B cell (primary cell): ENCODE measurements around the gene CMTM3. TPM values are rescaled to one million over a fixed set of nuclear protein-coding genes. Genes with fewer than 3 reads are reported as not detected.
"Not testable (repeated sequence)": the region's sequence is repeated elsewhere in the genome, so short reads cannot be mapped to it uniquely, and the experiment has no call there.

Experiments
- ATAC-seq: fragments of 200-7000 bp; cut with Tn5 transposase; one replicate; pipeline ENCODE4 v1.10.0; 2021; ENCODE audit warnings: low read depth, mild to moderate bottlenecking, moderate number of reproducible peaks, moderate library complexity
- CTCF ChIA-PET: fragments of 350-600 bp; sonication (Branson Sonifier 250); formaldehyde crosslinking; loops from one replicate; lab custom pipeline; 2021; ENCODE audit warnings: antibody characterized with exemption, inconsistent platforms; lab: Charles Lee
- POLR2A ChIA-PET: fragments of 350-600 bp; sonication (Branson Sonifier 250); formaldehyde crosslinking; loops from one replicate; lab custom pipeline; 2021; ENCODE audit warnings: antibody characterized with exemption; lab: Charles Lee
- DNase-seq: peaks from one replicate; pipeline ENCODE4 v3.0.0; 2013
- H2AFZ ChIP-seq: 2 replicates; pipeline ENCODE4 v1.6.1; 2012; ENCODE audit warnings: mild to moderate bottlenecking, low read depth, low read length; ENCODE audit not compliant: insufficient read depth, poor library complexity, severe bottlenecking
- H3K27ac ChIP-seq, 2 donors: 1 replicate in 1 of 2; 2 replicates in 1 of 2; pipeline ENCODE4 v1.5.1; 2012 to 2013; ENCODE audit warnings: low read length in 2 of 2, mild to moderate bottlenecking in 2 of 2, moderate library complexity in 1 of 2
- H3K27me3 ChIP-seq, 4 experiments: fragments of 200-600 bp in 1 of 4; sonication (generic) in 1 of 4; replicated peaks in 1 of 4; 1 replicate in 2 of 4; 2 replicates in 2 of 4; pipeline versions ENCODE4 v1.6.1 to v1.7.0; 2013 to 2016; ENCODE audit warnings: low read length in 3 of 4, mild to moderate bottlenecking in 2 of 4, mixed read lengths in 1 of 4, moderate library complexity in 1 of 4; ENCODE audit not compliant: insufficient read depth in 4 of 4, control insufficient read depth in 3 of 4; ENCODE audit errors: control extremely low read depth in 1 of 4
- H3K36me3 ChIP-seq, 2 experiments: replicated peaks in 1 of 2; 1 replicate in 1 of 2; 2 replicates in 1 of 2; pipeline versions ENCODE4 v1.6.1 to v1.7.1; 2013; ENCODE audit warnings: low read length in 1 of 2; ENCODE audit not compliant: insufficient read depth in 2 of 2, control insufficient read depth in 1 of 2; ENCODE audit errors: control extremely low read depth in 1 of 2, extremely low read depth in 1 of 2
- H3K4me1 ChIP-seq, 2 donors: fragments of 200-600 bp in 1 of 2; sonication (generic) in 1 of 2; 1 replicate in 1 of 2; 2 replicates in 1 of 2; pipeline versions ENCODE4 v1.5.1 to v1.6.1; 2013 to 2017; ENCODE audit warnings: low read length in 2 of 2; ENCODE audit not compliant: control insufficient read depth in 2 of 2, insufficient read depth in 2 of 2
- H3K4me2 ChIP-seq: replicated peaks from 2 replicates; pipeline ENCODE3; 2012; ENCODE audit warnings: mild to moderate bottlenecking, low read depth, low read length; ENCODE audit not compliant: poor library complexity, severe bottlenecking
- H3K4me3 ChIP-seq, 5 experiments: fragments of 200-600 bp in 1 of 5; sonication (generic) in 1 of 5; 1 replicate in 3 of 5; 2 replicates in 2 of 5; pipeline versions ENCODE4 v1.5.1 to v1.7.0; 2011 to 2016; ENCODE audit warnings: low read length in 4 of 5, mild to moderate bottlenecking in 4 of 5, low read depth in 2 of 5, control low read depth in 1 of 5, moderate library complexity in 1 of 5; ENCODE audit not compliant: insufficient read depth in 1 of 5; ENCODE audit errors: control extremely low read depth in 1 of 5, extremely low read depth in 1 of 5
- H3K79me2 ChIP-seq: fragments of 200-600 bp; sonication (generic); one replicate; pipeline ENCODE4 v1.6.0; 2016; ENCODE audit warnings: low read length; ENCODE audit not compliant: control insufficient read depth, insufficient read depth
- H3K9ac ChIP-seq: fragments of 200-600 bp; sonication (generic); 2 replicates; pipeline ENCODE4 v1.6.1; 2017; ENCODE audit warnings: mild to moderate bottlenecking, low read length, moderate library complexity
- H3K9me3 ChIP-seq, 3 donors: one replicate each; pipeline versions ENCODE4 v1.6.1 to v1.7.1; 2013; ENCODE audit warnings: low read length in 2 of 3; ENCODE audit not compliant: control insufficient read depth in 2 of 3, insufficient read depth in 1 of 3; ENCODE audit errors: control extremely low read depth in 1 of 3
- H4K20me1 ChIP-seq: 2 replicates; pipeline ENCODE4 v1.6.0; 2012; ENCODE audit warnings: mild to moderate bottlenecking, low read length; ENCODE audit not compliant: insufficient read depth, control insufficient read depth, poor library complexity, severe bottlenecking
- H3K27ac Mint-ChIP-seq: one replicate; pipeline ENCODE4 v1.8.0; 2021; ENCODE audit warnings: mixed read lengths
- H3K27me3 Mint-ChIP-seq: one replicate; pipeline ENCODE4 v1.8.0; 2021; ENCODE audit warnings: mixed read lengths
- H3K4me1 Mint-ChIP-seq: one replicate; pipeline ENCODE4 v1.8.0; 2021; ENCODE audit warnings: mixed read lengths
- H3K4me3 Mint-ChIP-seq: one replicate; pipeline ENCODE4 v1.8.0; 2021; ENCODE audit warnings: mixed read lengths
- H3K9me3 Mint-ChIP-seq: one replicate; pipeline ENCODE4 v1.8.0; 2022; ENCODE audit warnings: mixed read lengths; ENCODE audit not compliant: insufficient read depth
- CTCF ChIP-seq: fragments of 200-600 bp; IDR thresholded peaks from one replicate; pipeline ENCODE4 v1.8.0; 2022; ENCODE audit warnings: antibody characterized with exemption, mild to moderate bottlenecking
- EZH2 ChIP-seq: IDR thresholded peaks from 2 replicates; pipeline ENCODE4 v1.6.1; 2012; ENCODE audit warnings: borderline replicate concordance, low read depth, mild to moderate bottlenecking, moderate library complexity, low read length; ENCODE audit not compliant: insufficient read depth, poor library complexity, severe bottlenecking
- WGBS: methylation state at CpG from one replicate; pipeline ENCODE4 v1.1.5; 2013; ENCODE audit warnings: missing lambda C conversion rate; ENCODE audit not compliant: insufficient coverage; 5-methylcytosine and 5-hydroxymethylcytosine counted together
- intact Hi-C: fragments of 100-400 bp; cut with micrococcal nuclease; formaldehyde crosslinking; loops from one replicate; pipeline ENCODE4 v1.10.0; 2022
- polyA plus RNA-seq: library from polyadenylated mRNA; depleted of rRNA; stranded (reverse); fragments of >200 nt; gene quantifications from 2 replicates; pipeline ENCODE4 v1.2.3, GENCODE V29; 2012
- total RNA-seq, 2 donors: library from RNA; stranded (reverse); fragments of 120-200 nt in 1 of 2; gene quantifications; 1 replicate in 1 of 2; 2 replicates in 1 of 2; pipeline versions ENCODE4 v1.2.3 to v1.2.4, GENCODE V29; 2013 to 2022

CMTM3 gene
- total and polyA plus RNA-seq, 2 donors (not counting 1 experiment from before 2014, with no cell fraction given): 7.5 to 8.7 TPM

- ATAC-seq, H3K27ac ChIP-seq, H2AFZ ChIP-seq, H3K4me1 Mint-ChIP-seq, H3K9ac ChIP-seq, H3K4me3 Mint-ChIP-seq, intact Hi-C loops, H4K20me1 ChIP-seq, H3K9me3 Mint-ChIP-seq, POLR2A ChIA-PET, H3K79me2 ChIP-seq, H3K4me3 ChIP-seq, H3K4me2 ChIP-seq, DNase-seq, H3K27ac Mint-ChIP-seq, H3K4me1 ChIP-seq, H3K36me3 ChIP-seq: not testable (repeated sequence)
- Histone ChIP-seq H3K27me3 (peaks cover 0 to 17% (median 8%) of the 10 kb centered on the region in 4 experiments), H3K9me3 (peaks cover 2 to 21% (median 17%) of the 10 kb centered on the region in 3 donors)
- H3K27me3 Mint-ChIP-seq: peaks cover 25% of the 10 kb centered on the region
- WGBS: no CpG with 5 or more reads among the region's 4 CpGs
- CTCF ChIA-PET: interaction anchor here (1.2 kb wide), 2 partner anchors 12 to 114 kb away, joined by 3 to 8 read pairs; no protein-coding TSS in a partner anchor
These were observed 7.9 kb upstream of the CMTM3 start for GRCh38 chr16:66596559-66596958.

- Histone ChIP-seq H3K9me3 (peaks cover 2 to 28% (median 21%) of the 10 kb centered on the region in 3 donors), H3K4me1 (peaks cover 8 to 9% of the 10 kb centered on the region in 2 donors), H3K36me3 (no peaks in the 10 kb centered on the region), H3K27ac (no peak overlapping the region), H3K27me3 (peaks cover 0 to 17% (median 11%) of the 10 kb centered on the region in 4 experiments), H3K4me2 (no peak overlapping the region), H2AFZ (no peak overlapping the region), H3K9ac (no peak overlapping the region), H3K4me3 (no peak overlapping the region), H4K20me1 (no peaks in the 10 kb centered on the region), H3K79me2 (no peaks in the 10 kb centered on the region)
- ATAC-seq (no peak), DNase-seq (no peak)
- POLR2A ChIA-PET: no interaction called here
- CTCF ChIA-PET: interaction anchor here (1.2 kb wide), 1 partner anchor 115 kb away, joined by 3 read pairs; no protein-coding TSS in a partner anchor
- Mint-ChIP-seq H3K27me3 (peaks cover 25% of the 10 kb centered on the region), H3K27ac (no peak overlapping the region), H3K4me3 (no peak overlapping the region), H3K4me1 (peaks cover 8% of the 10 kb centered on the region), H3K9me3 (peaks cover 6% of the 10 kb centered on the region)
- TF ChIP-seq CTCF (no peak), EZH2 (no peak)
- WGBS: 44% methylated on average over 3 of the region's 5 CpGs
- intact Hi-C loops: no loop called here
These were observed 7.3 kb upstream of the CMTM3 start for GRCh38 chr16:66596986-66597848.
